Large intestine (tissue), 3 donors: ENCODE results near the gene FAM162A. TPM values are rescaled to one million over a fixed set of nuclear protein-coding genes. Genes with fewer than 3 reads are reported as not detected.

Source experiments
- DNase-seq, 2 donors: peaks; one replicate each; pipeline versions ENCODE4 v3.0.0 to v3.0.0-alpha.2; 2013
- H3K27ac ChIP-seq: one replicate; pipeline ENCODE4 v1.5.1; 2013; ENCODE audit warnings: low read length
- H3K27me3 ChIP-seq: 2 replicates; pipeline ENCODE4 v1.6.1; 2013; ENCODE audit warnings: low read length; ENCODE audit not compliant: control insufficient read depth, insufficient read depth
- H3K36me3 ChIP-seq: 2 replicates; pipeline ENCODE4 v1.6.1; 2013; ENCODE audit warnings: low read length; ENCODE audit not compliant: control insufficient read depth, insufficient read depth
- H3K4me1 ChIP-seq: one replicate; pipeline ENCODE4 v1.6.1; 2013; ENCODE audit warnings: low read length; ENCODE audit not compliant: control insufficient read depth, insufficient read depth
- H3K4me3 ChIP-seq: one replicate; pipeline ENCODE4 v1.5.1; 2013; ENCODE audit warnings: low read length
- H3K9me3 ChIP-seq: one replicate; pipeline ENCODE4 v1.6.1; 2013; ENCODE audit warnings: mild to moderate bottlenecking, low read depth, low read length, moderate library complexity; ENCODE audit not compliant: control insufficient read depth
- whole genome bisulfite sequencing: methylation state at CpG from one replicate; pipeline ENCODE4 v1.1.5; 2013; ENCODE audit warnings: low lambda C conversion rate; ENCODE audit not compliant: insufficient coverage; 5-methylcytosine and 5-hydroxymethylcytosine counted together
- polyA plus RNA-seq: library from polyadenylated mRNA; unstranded; fragments of 120-200 nt; gene quantifications from one replicate; pipeline ENCODE4 v1.2.1, GENCODE V29; 2013

FAM162A gene
- polyA plus RNA-seq, 1 donor, result 60.4 TPM

GRCh38 chr3:122382888-122383666, 905 bp upstream of the FAM162A start, which contains the start of gene MIX23:
TSS of gene MIX23 (minus strand) at chr3:122383231. CDS start at chr3:122383224, 7 bp downstream.
- H3K4me3 ChIP-seq, result peak within 1 kb of the TSS; percentile 81
- no peaks in the 10 kb centered on the region for H3K9me3 ChIP-seq
- no peaks in the 10 kb centered on the region for H3K36me3 ChIP-seq
- DNase-seq, result peak; percentile 83 to 92
- peak within 1 kb of the TSS; percentile 95 for H3K27ac ChIP-seq
- H3K27me3 ChIP-seq, result no peaks in the 10 kb centered on the region
- H3K4me1 ChIP-seq, result no peaks in the 10 kb centered on the region
- 8% methylated on average over 3 of the region's 31 CpGs for WGBS

DNA sequence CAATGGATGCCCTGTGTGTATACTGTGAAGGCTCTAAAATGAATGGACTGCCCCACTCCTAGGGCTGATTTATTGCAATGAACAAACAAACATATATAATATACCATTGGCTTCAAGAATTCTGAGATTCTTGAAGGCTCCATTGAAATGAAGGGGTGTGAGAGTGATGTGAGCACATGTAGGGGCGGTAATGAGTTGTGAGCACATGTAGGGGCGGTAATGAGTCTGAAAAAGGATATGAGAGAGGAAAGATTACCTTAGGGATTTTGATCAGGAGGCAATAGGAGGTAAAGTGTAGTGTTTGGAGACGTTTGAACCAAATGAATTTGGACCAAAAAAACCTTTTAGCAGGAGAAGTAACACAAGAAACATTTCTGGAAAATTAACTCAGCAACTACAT, 3.7 kb downstream of the FAM162A start:
- H3K27me3 ChIP-seq, result no peaks in the 10 kb centered on the region
- H3K36me3 ChIP-seq, result no peaks in the 10 kb centered on the region
- H3K4me3 ChIP-seq, result no peak overlapping the region
- no peak overlapping the region for H3K27ac ChIP-seq
- DNase-seq, result no peak
- 96% methylated on average over 3 of the region's 3 CpGs for WGBS
- no peaks in the 10 kb centered on the region for H3K4me1 ChIP-seq
- no peaks in the 10 kb centered on the region for H3K9me3 ChIP-seq

GRCh38 chr3:122389197-122389596, 5.2 kb downstream of the FAM162A start:
- DNase-seq, result no peak
- Histone ChIP-seq H3K36me3 (peaks cover 6% of the 10 kb centered on the region), H3K4me3 (no peak overlapping the region), H3K27ac (no peak overlapping the region), H3K9me3 (no peaks in the 10 kb centered on the region), H3K4me1 (no peaks in the 10 kb centered on the region), H3K27me3 (no peaks in the 10 kb centered on the region)

- Histone ChIP-seq H3K36me3 (peaks cover 6% of the 10 kb centered on the region), H3K9me3 (no peaks in the 10 kb centered on the region), H3K4me1 (no peaks in the 10 kb centered on the region), H3K4me3 (no peak overlapping the region), H3K27me3 (no peaks in the 10 kb centered on the region), H3K27ac (no peak overlapping the region)
- WGBS, result 100% methylated on average over 1 of the region's 4 CpGs
- no peak for DNase-seq
Observed at GRCh38 chr3:122389892-122390291, 5.9 kb downstream of the FAM162A start.

DNA sequence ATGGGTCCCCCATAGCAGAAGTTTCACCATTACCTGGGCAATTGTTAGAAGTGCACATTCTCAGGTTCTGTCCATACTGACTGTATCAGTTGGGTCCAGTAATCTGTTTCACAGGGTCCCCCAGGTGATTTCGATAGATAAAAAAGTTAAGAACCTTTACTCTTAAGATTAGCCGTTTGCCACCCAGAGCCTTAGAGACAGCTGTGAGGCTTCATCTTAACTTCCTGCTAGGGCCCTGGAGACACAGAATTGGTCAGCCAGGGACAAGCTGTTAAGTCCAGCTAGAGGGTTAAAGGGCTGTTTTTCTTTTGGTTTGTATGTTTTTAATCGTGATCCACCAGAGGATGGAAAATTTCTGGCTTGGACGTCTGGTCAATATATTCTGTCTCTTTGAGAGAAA, 6.7 kb downstream of the FAM162A start:
- WGBS, result 83% methylated on average over 1 of the region's 4 CpGs
- H3K27me3 ChIP-seq, result no peaks in the 10 kb centered on the region
- no peaks in the 10 kb centered on the region for H3K4me1 ChIP-seq
- no peaks in the 10 kb centered on the region for H3K9me3 ChIP-seq
- DNase-seq, result no peak
- H3K27ac ChIP-seq, result no peak overlapping the region
- no peak overlapping the region for H3K4me3 ChIP-seq
- peaks cover 6% of the 10 kb centered on the region for H3K36me3 ChIP-seq

DNA sequence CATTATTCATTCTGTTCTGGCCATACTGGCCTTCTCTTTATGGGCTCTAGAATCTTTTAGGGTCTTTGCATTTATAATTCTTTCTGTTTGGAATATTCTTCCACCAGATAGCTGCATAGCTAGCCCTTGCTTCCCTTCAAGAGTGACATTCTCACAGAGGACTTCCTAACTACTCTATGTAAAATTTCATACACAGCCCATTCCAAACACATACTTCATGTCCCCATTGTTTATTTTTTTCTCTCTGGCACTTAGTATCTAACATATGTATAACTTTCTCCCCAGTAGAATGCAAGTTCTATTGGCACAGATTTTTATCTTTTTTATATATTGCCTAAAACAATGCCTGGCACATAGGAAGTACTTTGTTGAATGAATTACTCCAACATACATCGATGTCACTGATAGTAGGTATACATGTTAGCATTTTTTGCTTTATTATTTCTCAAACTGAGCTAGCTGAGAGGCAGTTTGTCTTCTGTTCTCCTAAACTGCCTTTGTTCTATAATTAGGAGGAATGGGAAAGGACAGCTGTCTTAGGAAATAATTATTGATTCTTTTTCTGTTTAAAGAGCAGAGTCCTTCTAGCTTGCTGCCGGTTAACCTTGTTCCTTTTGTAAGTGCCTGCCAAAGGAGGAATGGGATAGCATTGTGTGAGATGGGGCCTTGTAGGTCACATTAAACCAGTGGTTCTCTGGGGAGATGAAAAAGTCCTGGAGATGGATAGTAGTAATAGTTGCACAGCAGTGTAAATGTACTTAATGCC, 7.9 kb downstream of the FAM162A start:
- no peak overlapping the region for H3K27ac ChIP-seq
- H3K9me3 ChIP-seq, result no peaks in the 10 kb centered on the region
- no peak for DNase-seq
- H3K4me3 ChIP-seq, result no peak overlapping the region
- 0% methylated on average over 1 of the region's 2 CpGs for WGBS
- H3K27me3 ChIP-seq, result no peaks in the 10 kb centered on the region
- peaks cover 6% of the 10 kb centered on the region for H3K36me3 ChIP-seq
- H3K4me1 ChIP-seq, result no peaks in the 10 kb centered on the region

GRCh38 chr3:122392868-122393844, 9.2 kb downstream of the FAM162A start:
- H3K36me3 ChIP-seq, result peaks cover 6% of the 10 kb centered on the region
- WGBS, result no CpG with 5 or more reads among the region's 2 CpGs
- H3K27ac ChIP-seq, result no peak overlapping the region
- peak in 1 of 2 donors; percentile 27 for DNase-seq
- no peaks in the 10 kb centered on the region for H3K9me3 ChIP-seq
- no peak overlapping the region for H3K4me3 ChIP-seq
- no peaks in the 10 kb centered on the region for H3K27me3 ChIP-seq
- H3K4me1 ChIP-seq, result no peaks in the 10 kb centered on the region

DNA sequence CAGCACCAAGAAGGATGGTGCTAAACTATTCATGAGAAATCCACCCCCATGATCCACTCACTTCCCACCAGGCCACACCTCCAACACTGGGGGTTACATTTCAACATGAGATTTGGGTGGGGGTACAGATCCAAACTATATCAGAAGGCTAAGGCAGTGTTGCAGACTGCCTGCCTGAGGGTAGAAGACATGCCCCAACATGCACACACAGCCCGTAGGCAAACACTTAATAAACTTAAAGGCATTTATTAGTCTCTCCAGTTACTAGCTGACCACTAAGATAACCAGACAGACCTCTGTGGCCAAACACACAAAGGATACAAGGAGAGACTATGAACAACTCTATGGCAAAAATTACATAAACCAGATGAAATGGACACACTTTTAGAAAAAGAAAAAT, 10.2 kb downstream of the FAM162A start:
- H3K4me1 ChIP-seq, result no peaks in the 10 kb centered on the region
- H3K27ac ChIP-seq, result no peak overlapping the region
- no peak overlapping the region for H3K4me3 ChIP-seq
- WGBS, result no CpG with 5 or more reads among the region's 1 CpG
- H3K9me3 ChIP-seq, result no peaks in the 10 kb centered on the region
- H3K27me3 ChIP-seq, result no peaks in the 10 kb centered on the region
- no peak for DNase-seq
- peaks cover 6% of the 10 kb centered on the region for H3K36me3 ChIP-seq

GRCh38 chr3:122395582-122395981, 11.6 kb downstream of the FAM162A start:
- WGBS, result 67% methylated on average over 3 of the region's 3 CpGs
- H3K27ac ChIP-seq, result no peak overlapping the region
- DNase-seq, result no peak
- H3K9me3 ChIP-seq, result no peaks in the 10 kb centered on the region
- H3K4me1 ChIP-seq, result no peaks in the 10 kb centered on the region
- no peak overlapping the region for H3K4me3 ChIP-seq
- H3K27me3 ChIP-seq, result no peaks in the 10 kb centered on the region
- peaks cover 6% of the 10 kb centered on the region for H3K36me3 ChIP-seq

DNA sequence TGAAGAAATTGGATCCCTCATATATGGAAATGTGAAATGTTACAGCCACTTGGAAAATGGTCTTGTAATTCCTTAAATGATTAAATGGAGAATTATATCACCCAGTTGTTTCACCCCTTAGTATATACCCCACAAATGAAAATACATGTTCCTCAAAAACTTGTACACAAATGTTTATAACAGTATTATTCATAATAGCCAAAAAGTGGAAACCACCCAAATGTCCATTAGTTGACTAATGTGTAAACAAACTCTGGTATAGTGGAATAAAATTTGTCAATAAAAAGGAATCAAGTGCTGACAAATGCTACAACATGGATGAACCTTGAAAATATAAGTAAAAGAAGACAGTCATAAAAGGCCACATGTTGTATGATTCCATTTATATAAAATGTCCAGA, 12.5 kb downstream of the FAM162A start:
- Histone ChIP-seq H3K27me3 (no peaks in the 10 kb centered on the region), H3K9me3 (no peaks in the 10 kb centered on the region), H3K4me1 (no peaks in the 10 kb centered on the region), H3K36me3 (peaks cover 6% of the 10 kb centered on the region), H3K4me3 (no peak overlapping the region), H3K27ac (no peak overlapping the region)
- no peak for DNase-seq
